Astrocyte (in vitro differentiated cells and primary cell): Measurements from ENCODE around the gene UQCR10.

ENCODE experiments used
- CTCF ChIP-seq: IDR thresholded peaks from 2 replicates; pipeline ENCODE4 v1.5.1; 2011; ENCODE audit warnings: low read depth, mild to moderate bottlenecking, inconsistent platforms, low read length, moderate library complexity; ENCODE audit not compliant: insufficient read depth
- EZH2 ChIP-seq: IDR thresholded peaks from 2 replicates; pipeline ENCODE4 v1.6.1; 2012; ENCODE audit warnings: mild to moderate bottlenecking, low read length, inconsistent platforms; ENCODE audit not compliant: insufficient read depth

- TF ChIP-seq CTCF (no peak), EZH2 (no peak)
Measured at GRCh38 chr22:29773233-29773632, 6.1 kb downstream of the UQCR10 start.
